Endothelial cell of umbilical vein (primary cell): Measurements from ENCODE around the gene RNF40.

Experiments used
- CTCF ChIP-seq, 2 donors: IDR thresholded peaks; 1 replicate in 1 of 2; 2 replicates in 1 of 2; pipeline ENCODE4 v1.5.1; 2011; ENCODE audit warnings: low read length in 2 of 2, mild to moderate bottlenecking in 2 of 2, moderate library complexity in 2 of 2, control low read depth in 1 of 2, inconsistent platforms in 1 of 2, low read depth in 1 of 2; ENCODE audit not compliant: insufficient read depth in 1 of 2; ENCODE audit errors: extremely low read depth in 1 of 2
- EZH2 ChIP-seq: IDR thresholded peaks from 2 replicates; pipeline ENCODE4 v1.6.1; 2012; ENCODE audit warnings: borderline replicate concordance, low read depth, mild to moderate bottlenecking, moderate library complexity, low read length, inconsistent platforms; ENCODE audit not compliant: severe bottlenecking
- JUN ChIP-seq: IDR thresholded peaks from 2 replicates; pipeline ENCODE4 v1.6.1; 2011; ENCODE audit warnings: borderline replicate concordance, low read depth; ENCODE audit not compliant: insufficient read length, insufficient read depth
- MAX ChIP-seq: IDR thresholded peaks from 2 replicates; pipeline ENCODE4 v1.6.1; 2011; ENCODE audit not compliant: insufficient read depth, insufficient read length
- POLR2A ChIP-seq: IDR thresholded peaks from 2 replicates; pipeline ENCODE4 v1.6.1; 2012; ENCODE audit warnings: low read depth, mild to moderate bottlenecking, control low read depth, low read length

- no peak for TF ChIP-seq JUN
- no peak for TF ChIP-seq MAX
- TF ChIP-seq CTCF (IDR thresholded peaks at IDR 0.05; ENCODE audit: extremely low read depth in 1 of 2, insufficient read depth in 1 of 2, low read depth in 1 of 2, low read length in 2 of 2), result no peak
- TF ChIP-seq POLR2A, result peak; percentile 46
- no peak for TF ChIP-seq EZH2
These were observed 24.2 kb downstream of the RNF40 start for GRCh38 chr16:30786115-30786935.
